Neural progenitor cell (in vitro differentiated cells): ENCODE data around the gene S100A12. TPM values are rescaled to one million over a fixed set of nuclear protein-coding genes. Genes with fewer than 3 reads are reported as not detected.
"Not testable (repeated sequence)": the region's sequence is repeated elsewhere in the genome, so short reads cannot be mapped to it uniquely, and the experiment has no call there.

Experiments used
- DNase-seq: peaks from one replicate; pipeline ENCODE4 v3.0.0-alpha.2; 2016; ENCODE audit warnings: low spot score
- H2AFZ ChIP-seq: fragments of 200-600 bp; sonication (generic); replicated peaks from 2 replicates; pipeline ENCODE4 v1.6.1; 2016; ENCODE audit warnings: antibody characterized with exemption
- H3F3A ChIP-seq: fragments of 200-600 bp; sonication (generic); 2 replicates; pipeline ENCODE4 v1.6.1; 2016; ENCODE audit warnings: antibody characterized with exemption, low read depth
- H3K27ac ChIP-seq: fragments of 200-600 bp; sonication (generic); 2 replicates; pipeline ENCODE4 v1.5.1; 2016; ENCODE audit warnings: mild to moderate bottlenecking
- H3K27me3 ChIP-seq: fragments of 200-600 bp; sonication (generic); 2 replicates; pipeline ENCODE4 v1.6.1; 2016; ENCODE audit warnings: mild to moderate bottlenecking, moderate library complexity
- H3K36me3 ChIP-seq: fragments of 200-600 bp; sonication (generic); 2 replicates; pipeline ENCODE4 v1.5.1; 2016
- H3K4me1 ChIP-seq: fragments of 200-600 bp; sonication (generic); 2 replicates; pipeline ENCODE4 v1.6.1; 2016; ENCODE audit warnings: mixed run types
- H3K4me2 ChIP-seq: fragments of 200-600 bp; sonication (generic); 2 replicates; pipeline ENCODE4 v1.6.1; 2016
- H3K4me3 ChIP-seq: fragments of 200-600 bp; sonication (generic); 2 replicates; pipeline ENCODE4 v1.5.1; 2016
- H3K79me2 ChIP-seq: fragments of 200-600 bp; sonication (generic); 2 replicates; pipeline ENCODE4 v1.6.1; 2016; ENCODE audit warnings: low read depth
- H3K9ac ChIP-seq: fragments of 200-600 bp; sonication (generic); 2 replicates; pipeline ENCODE4 v1.6.1; 2016
- H3K9me3 ChIP-seq: fragments of 200-600 bp; sonication (generic); 2 replicates; pipeline ENCODE4 v1.5.1; 2016; ENCODE audit warnings: low read depth
- H4K20me1 ChIP-seq: fragments of 200-600 bp; sonication (generic); 2 replicates; pipeline ENCODE4 v1.6.1; 2016; ENCODE audit warnings: low read depth
- H3K27ac Mint-ChIP-seq: 3 replicates; pipeline ENCODE4 v1.8.0; 2021; ENCODE audit warnings: mixed read lengths
- H3K27me3 Mint-ChIP-seq: 2 replicates; pipeline ENCODE4 v1.8.0; 2022; ENCODE audit warnings: low read depth, mild to moderate bottlenecking, inconsistent platforms, moderate library complexity, mixed read lengths; ENCODE audit not compliant: insufficient read depth
- H3K36me3 Mint-ChIP-seq: 3 replicates; pipeline ENCODE4 v1.8.0; 2021; ENCODE audit warnings: mixed read lengths
- H3K4me1 Mint-ChIP-seq: 3 replicates; pipeline ENCODE4 v1.8.0; 2021; ENCODE audit warnings: mixed read lengths
- H3K4me3 Mint-ChIP-seq: 3 replicates; pipeline ENCODE4 v1.8.0; 2021; ENCODE audit warnings: mild to moderate bottlenecking, moderate library complexity, mixed read lengths
- H3K9me3 Mint-ChIP-seq: 3 replicates; pipeline ENCODE4 v1.8.0; 2020; ENCODE audit warnings: mixed read lengths
- CTCF ChIP-seq: fragments of 200-600 bp; sonication (generic); IDR thresholded peaks from 2 replicates; pipeline ENCODE4 v1.5.1; 2017; ENCODE audit warnings: antibody characterized with exemption, mild to moderate bottlenecking
- EZH2 ChIP-seq: fragments of 200-600 bp; sonication (generic); IDR thresholded peaks from 2 replicates; pipeline ENCODE4 v1.6.1; 2017; ENCODE audit warnings: antibody characterized with exemption, mild to moderate bottlenecking, moderate library complexity
- EZH2phosphoT487 ChIP-seq: fragments of 200-600 bp; sonication (generic); IDR thresholded peaks from 2 replicates; pipeline ENCODE4 v1.6.1; 2017; ENCODE audit warnings: antibody characterized with exemption
- total RNA-seq: library from RNA; depleted of rRNA; stranded (reverse); fragments of >200 nt; gene quantifications from 2 replicates; pipeline ENCODE4 v1.2.3, GENCODE V29; 2015; ENCODE audit warnings: low replicate concordance

S100A12 gene
- total RNA-seq: not detected in 2 replicates

- H3K4me1 Mint-ChIP-seq: no peaks in the 10 kb centered on the region
These were observed at the start of gene S100A12 for GRCh38 chr1:153375511-153375910. Gene S100A12 (minus strand): TSS chr1:153375621. CDS start chr1:153374592, 1,029 bp downstream.

GRCh38 chr1:153422450-153423068 lies 47.1 kb upstream of the S100A12 start:
- Histone ChIP-seq H3K27me3 (peaks cover 10% of the 10 kb centered on the region), H3K79me2 (no peaks in the 10 kb centered on the region), H3F3A (no peaks in the 10 kb centered on the region), H3K4me3 (no peak overlapping the region), H3K36me3 (no peaks in the 10 kb centered on the region), H3K9ac (no peak overlapping the region), H3K4me1 (no peaks in the 10 kb centered on the region), H4K20me1 (peaks cover 8% of the 10 kb centered on the region), H3K27ac (no peak overlapping the region), H3K9me3 (no peaks in the 10 kb centered on the region), H3K4me2 (no peak overlapping the region), H2AFZ (no peak overlapping the region)
- Mint-ChIP-seq H3K36me3 (no peaks in the 10 kb centered on the region), H3K9me3 (no peaks in the 10 kb centered on the region), H3K27me3 (peaks cover 24% of the 10 kb centered on the region), H3K4me1 (no peaks in the 10 kb centered on the region), H3K4me3 (no peak overlapping the region), H3K27ac (no peak overlapping the region)
- DNase-seq: peak; percentile 85
- TF ChIP-seq EZH2 (no peak), EZH2phosphoT487 (no peak), CTCF (no peak)

More at GRCh38 chr1:153375511-153375910, at the start of gene S100A12:
- H3K9me3 Mint-ChIP-seq: no peaks in the 10 kb centered on the region
- Histone ChIP-seq H2AFZ (no peak within 1 kb of the TSS), H3K4me3 (no peak within 1 kb of the TSS), H3K9ac (no peak within 1 kb of the TSS), H3K36me3 (no peaks in the 10 kb centered on the region), H3K27me3 (no peaks in the 10 kb centered on the region), H3K4me1 (no peaks in the 10 kb centered on the region), H4K20me1 (no peaks in the 10 kb centered on the region), H3K79me2 (no peaks in the 10 kb centered on the region), H3K27ac (no peak within 1 kb of the TSS), H3K9me3 (no peaks in the 10 kb centered on the region), H3F3A (no peaks in the 10 kb centered on the region), H3K4me2 (no peak within 1 kb of the TSS)
- TF ChIP-seq EZH2phosphoT487: no peak
- no peak for TF ChIP-seq EZH2
- TF ChIP-seq CTCF: no peak
- H3K36me3 Mint-ChIP-seq: no peaks in the 10 kb centered on the region
- no peak for DNase-seq
- peaks cover 10% of the 10 kb centered on the region for H3K27me3 Mint-ChIP-seq
- H3K27ac Mint-ChIP-seq: no peak within 1 kb of the TSS
- no peak within 1 kb of the TSS for H3K4me3 Mint-ChIP-seq

- no peaks in the 10 kb centered on the region for H3K4me1 ChIP-seq
- Mint-ChIP-seq H3K36me3 (no peaks in the 10 kb centered on the region), H3K27ac (no peak overlapping the region), H3K9me3 (no peaks in the 10 kb centered on the region), H3K4me1 (no peaks in the 10 kb centered on the region), H3K4me3 (no peak overlapping the region), H3K27me3 (peaks cover 28% of the 10 kb centered on the region)
- H4K20me1 ChIP-seq: peaks cover 8% of the 10 kb centered on the region
- no peaks in the 10 kb centered on the region for H3K79me2 ChIP-seq
- no peak overlapping the region for H3K4me3 ChIP-seq
- H2AFZ ChIP-seq: no peak overlapping the region
- no peaks in the 10 kb centered on the region for H3K9me3 ChIP-seq
- H3K27me3 ChIP-seq: peaks cover 10% of the 10 kb centered on the region
- no peaks in the 10 kb centered on the region for H3K36me3 ChIP-seq
- DNase-seq: no peak
- TF ChIP-seq CTCF (no peak), EZH2 (no peak), EZH2phosphoT487 (no peak)
- no peaks in the 10 kb centered on the region for H3F3A ChIP-seq
- H3K9ac ChIP-seq: no peak overlapping the region
- no peak overlapping the region for H3K4me2 ChIP-seq
- H3K27ac ChIP-seq: no peak overlapping the region
These were observed 44.9 kb upstream of the S100A12 start for GRCh38 chr1:153420306-153420705.

GRCh38 chr1:153419436-153419793 lies 44.0 kb upstream of the S100A12 start:
- not testable (repeated sequence) for H3K9me3 Mint-ChIP-seq, H2AFZ ChIP-seq, H3K36me3 ChIP-seq, H4K20me1 ChIP-seq, H3K27ac Mint-ChIP-seq, H3K27me3 ChIP-seq, H3K4me3 ChIP-seq, H3F3A ChIP-seq, H3K4me3 Mint-ChIP-seq, H3K36me3 Mint-ChIP-seq, H3K79me2 ChIP-seq, H3K4me2 ChIP-seq, H3K4me1 ChIP-seq, H3K4me1 Mint-ChIP-seq, H3K9me3 ChIP-seq, DNase-seq, H3K27ac ChIP-seq, H3K9ac ChIP-seq
- peaks cover 28% of the 10 kb centered on the region for H3K27me3 Mint-ChIP-seq

- not testable (repeated sequence) for DNase-seq, H3K4me3 ChIP-seq, H3K4me1 ChIP-seq, H3K9me3 ChIP-seq, H2AFZ ChIP-seq, H3K36me3 Mint-ChIP-seq, H3K9me3 Mint-ChIP-seq, H3K9ac ChIP-seq, H3K27me3 ChIP-seq, H3K27ac ChIP-seq, H3K79me2 ChIP-seq, H3F3A ChIP-seq, H3K36me3 ChIP-seq, H3K4me3 Mint-ChIP-seq, H3K27ac Mint-ChIP-seq, H3K4me2 ChIP-seq, H4K20me1 ChIP-seq, H3K4me1 Mint-ChIP-seq
- peaks cover 28% of the 10 kb centered on the region for H3K27me3 Mint-ChIP-seq
These were observed 43.5 kb upstream of the S100A12 start for GRCh38 chr1:153418758-153419435.
